ENCODE data around the gene PLEKHH3.
"Not testable (repeated sequence)": the region's sequence is repeated elsewhere in the genome, so short reads cannot be mapped to it uniquely, and the experiment has no call there.

The PLEKHH3 gene

GRCh38 chr17:42670789-42671657 lies 5.8 kb downstream of the PLEKHH3 start:
- DNase-seq, result peak in 1 of 5 experiments; percentile 28

DNA sequence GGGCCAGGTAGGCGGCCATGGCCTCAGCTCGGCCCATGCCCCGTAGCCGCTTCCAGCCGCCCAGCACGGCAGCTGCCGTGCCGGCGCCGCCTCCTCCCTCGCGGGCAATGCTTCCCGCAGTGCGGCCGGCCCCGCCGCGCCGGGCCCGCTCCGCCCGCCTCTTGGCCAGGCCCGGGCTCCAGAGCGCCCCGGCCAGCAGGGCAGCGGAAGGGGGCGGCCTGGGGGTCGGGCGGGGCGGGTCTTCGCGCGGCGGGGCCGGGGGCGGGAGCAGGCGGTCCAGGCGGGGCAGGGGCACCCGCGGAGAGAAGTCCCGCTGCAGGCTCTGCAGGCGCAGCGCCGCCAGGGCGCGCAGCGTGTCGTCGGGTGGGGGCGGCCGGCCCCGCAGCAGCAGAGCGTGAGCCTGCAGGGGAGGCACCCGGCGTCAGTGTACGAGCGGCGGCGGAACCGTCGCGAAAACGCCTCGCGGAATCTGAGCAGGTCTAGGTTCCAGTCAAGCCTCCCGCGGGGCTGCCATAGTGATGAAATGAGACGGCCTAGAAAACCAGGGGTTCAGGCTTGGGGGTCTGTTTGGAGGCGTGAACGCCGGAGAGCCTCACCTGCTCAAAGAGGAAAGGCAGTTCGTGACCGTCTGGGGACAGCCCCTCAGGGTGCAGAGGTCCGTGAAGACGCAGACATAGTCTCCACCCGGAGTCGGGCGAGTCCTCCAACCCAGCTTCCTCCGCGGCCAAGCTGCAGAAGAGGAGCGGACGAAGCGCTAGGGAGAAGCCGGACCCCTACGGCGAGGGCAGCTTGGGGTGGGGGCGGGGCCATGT lies 6.6 kb downstream of the PLEKHH3 start:
- peak in 4 of 5 experiments; percentile 31 to 68 (median 45) for DNase-seq

GRCh38 chr17:42669705-42669976 lies 7.2 kb downstream of the PLEKHH3 start:
- DNase-seq, result no peak

DNA sequence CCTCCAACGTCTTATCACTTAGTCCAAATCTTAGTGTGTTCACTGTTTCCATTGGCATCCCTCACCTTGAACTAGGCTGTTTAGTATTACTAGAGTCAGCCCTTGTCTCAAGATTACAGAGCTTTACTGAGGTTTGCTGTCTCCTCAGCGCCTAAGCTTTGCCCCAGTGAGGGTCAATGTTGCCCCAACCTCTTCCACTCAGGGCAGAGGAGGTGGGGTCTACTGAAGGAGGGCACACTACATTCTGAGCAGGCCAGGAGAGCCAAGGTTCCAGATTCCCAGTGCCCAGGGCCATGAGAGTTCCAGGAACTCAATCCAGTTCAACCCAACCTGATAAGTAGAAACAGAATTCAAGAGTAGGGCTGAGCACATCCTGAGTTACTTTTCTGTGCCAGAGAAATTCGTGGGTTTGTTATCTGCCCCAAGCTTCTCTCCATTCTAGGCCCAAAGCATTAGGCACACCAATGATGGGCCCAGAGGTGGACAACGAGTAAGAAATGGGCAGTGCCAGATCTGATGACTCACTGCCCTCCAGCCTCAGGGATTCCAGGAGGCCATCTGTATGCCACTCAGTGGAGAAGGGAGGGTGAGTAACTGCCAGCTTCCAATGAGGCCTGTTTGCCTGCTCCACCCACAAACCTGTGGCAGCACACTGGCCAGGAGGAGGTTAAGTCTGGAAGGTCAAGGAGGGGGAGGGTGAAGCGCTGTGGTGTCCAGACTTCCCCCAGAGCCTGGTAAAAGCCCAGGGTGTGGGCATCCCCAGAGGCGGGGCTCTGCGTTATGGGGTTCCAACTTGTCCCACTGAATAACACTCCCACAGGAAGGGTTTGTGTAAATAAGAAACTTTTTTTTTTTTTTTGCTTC lies 9.5 kb downstream of the PLEKHH3 start:
- DNase-seq, result no peak

- not testable (repeated sequence) for DNase-seq
Measured at GRCh38 chr17:42666126-42666525, 10.7 kb downstream of the PLEKHH3 start.

GRCh38 chr17:42665581-42666001 lies 11.2 kb downstream of the PLEKHH3 start:
- no peak for DNase-seq

GRCh38 chr17:42660692-42661345 lies 16.0 kb downstream of the PLEKHH3 start:
- DNase-seq, result no peak

- not testable (repeated sequence) for DNase-seq
Measured at GRCh38 chr17:42659932-42660274, 16.9 kb downstream of the PLEKHH3 start.

GRCh38 chr17:42659079-42659931 lies 17.5 kb downstream of the PLEKHH3 start, which contains the start of gene TUBG2:
TSS of gene TUBG2 (plus strand) at chr17:42659284. CDS start at chr17:42659504, 220 bp downstream.
- peak in 4 of 5 experiments; percentile 56 to 66 (median 63) for DNase-seq

- DNase-seq, result no peak
Measured at GRCh38 chr17:42657824-42658588, 18.8 kb downstream of the PLEKHH3 start.

GRCh38 chr17:42655528-42655927 lies 21.3 kb downstream of the PLEKHH3 start:
- no peak for DNase-seq

GRCh38 chr17:42653179-42654124 lies 23.3 kb downstream of the PLEKHH3 start:
- no peak for DNase-seq

- DNase-seq, result no peak
Measured at GRCh38 chr17:42651392-42651791, 25.4 kb downstream of the PLEKHH3 start.

- DNase-seq, result no peak
Measured at GRCh38 chr17:42647778-42648177, 29.0 kb downstream of the PLEKHH3 start.

- no peak for DNase-seq
Measured at GRCh38 chr17:42642336-42642735, 34.5 kb downstream of the PLEKHH3 start.

DNA sequence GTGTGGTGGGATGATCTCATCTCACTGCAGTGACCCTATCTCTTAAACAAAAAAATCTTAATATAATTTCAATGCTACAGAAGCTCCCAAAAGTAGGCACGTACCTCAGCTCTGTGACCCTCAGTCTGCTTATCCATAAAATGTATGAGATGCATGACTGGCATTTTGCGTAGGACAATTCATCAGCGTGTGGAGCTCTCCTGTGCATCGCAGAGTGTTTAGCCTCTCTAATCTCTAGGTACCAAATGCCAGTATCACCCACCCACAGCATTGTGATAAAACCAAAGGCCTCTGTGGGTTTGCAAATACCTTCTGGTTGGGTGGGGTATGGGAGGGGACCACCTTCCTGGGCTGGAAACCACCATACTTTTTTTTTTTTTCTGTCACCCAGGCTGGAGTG lies 36.7 kb downstream of the PLEKHH3 start:
- no peak for DNase-seq

GRCh38 chr17:42639525-42640113 lies 37.2 kb downstream of the PLEKHH3 start:
- DNase-seq, result no peak

- no peak for DNase-seq
Measured at GRCh38 chr17:42632949-42633444, 43.8 kb downstream of the PLEKHH3 start.
